Measurements from ENCODE around the gene NPC1L1.

DNA sequence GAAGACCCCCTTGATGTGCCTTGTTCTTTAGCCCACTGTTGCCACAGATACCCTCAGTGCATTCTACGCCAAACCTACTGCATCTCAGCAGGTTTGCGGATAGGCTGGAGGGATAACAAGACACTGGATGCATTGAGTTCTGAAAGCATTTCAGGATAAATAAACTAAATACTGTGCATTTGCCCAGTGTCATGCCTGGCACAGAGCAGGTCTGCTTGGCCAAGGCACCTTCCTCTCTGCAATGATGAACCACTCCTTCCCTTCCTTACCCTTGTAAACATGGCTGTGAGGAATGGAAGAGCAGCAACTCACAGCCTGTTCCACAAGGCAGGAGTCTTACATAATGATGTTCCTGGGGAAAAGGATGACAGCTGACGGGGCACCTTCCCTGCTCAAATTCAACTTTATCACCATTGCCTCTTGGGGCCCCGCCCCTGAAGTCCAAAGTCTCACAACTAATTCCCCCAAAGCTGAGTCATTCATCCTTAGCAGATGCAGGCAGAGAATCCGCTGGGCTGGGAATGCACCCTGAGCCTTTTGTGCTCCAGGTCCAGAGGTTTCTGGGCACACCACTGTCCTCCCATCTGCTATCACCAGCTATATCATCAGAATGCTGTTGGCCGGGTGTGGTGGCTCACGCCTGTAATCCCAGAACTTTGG is 21.0 kb upstream of the NPC1L1 start:
- TF ChIP-seq, protein P1, sequence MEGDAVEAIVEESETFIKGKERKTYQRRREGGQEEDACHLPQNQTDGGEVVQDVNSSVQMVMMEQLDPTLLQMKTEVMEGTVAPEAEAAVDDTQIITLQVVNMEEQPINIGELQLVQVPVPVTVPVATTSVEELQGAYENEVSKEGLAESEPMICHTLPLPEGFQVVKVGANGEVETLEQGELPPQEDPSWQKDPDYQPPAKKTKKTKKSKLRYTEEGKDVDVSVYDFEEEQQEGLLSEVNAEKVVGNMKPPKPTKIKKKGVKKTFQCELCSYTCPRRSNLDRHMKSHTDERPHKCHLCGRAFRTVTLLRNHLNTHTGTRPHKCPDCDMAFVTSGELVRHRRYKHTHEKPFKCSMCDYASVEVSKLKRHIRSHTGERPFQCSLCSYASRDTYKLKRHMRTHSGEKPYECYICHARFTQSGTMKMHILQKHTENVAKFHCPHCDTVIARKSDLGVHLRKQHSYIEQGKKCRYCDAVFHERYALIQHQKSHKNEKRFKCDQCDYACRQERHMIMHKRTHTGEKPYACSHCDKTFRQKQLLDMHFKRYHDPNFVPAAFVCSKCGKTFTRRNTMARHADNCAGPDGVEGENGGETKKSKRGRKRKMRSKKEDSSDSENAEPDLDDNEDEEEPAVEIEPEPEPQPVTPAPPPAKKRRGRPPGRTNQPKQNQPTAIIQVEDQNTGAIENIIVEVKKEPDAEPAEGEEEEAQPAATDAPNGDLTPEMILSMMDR (IDR thresholded peaks at IDR 0.05; ENCODE audit: insufficient read depth, low read length, poor library complexity, severe bottlenecking) = no peak
- no peak for TF ChIP-seq EZH2phosphoT487 (conservative IDR thresholded peaks at IDR 0.05; ENCODE audit: low read length)

Data from SU-DHL-6 (cell line).